ENCODE data around the gene MEAK7.
A peak's percentile ranks its signal among the peaks of the same experiment; 100 is the strongest.
"Not testable (repeated sequence)": the region's sequence is repeated elsewhere in the genome, so short reads cannot be mapped to it uniquely, and the experiment has no call there.

MEAK7 gene

GRCh38 chr16:84532291-84532724 lies 27.8 kb upstream of the MEAK7 start:
- no peak for DNase-seq

- DNase-seq: no peak
Measured at GRCh38 chr16:84531671-84532111, 27.2 kb upstream of the MEAK7 start.

GRCh38 chr16:84530590-84530989 lies 26.1 kb upstream of the MEAK7 start:
- no peak for DNase-seq

GRCh38 chr16:84529607-84530006 lies 25.1 kb upstream of the MEAK7 start:
- no peak for DNase-seq

- DNase-seq: no peak
Measured at GRCh38 chr16:84528322-84528721, 23.9 kb upstream of the MEAK7 start.

- no peak for DNase-seq
Measured at GRCh38 chr16:84527532-84528269, 23.2 kb upstream of the MEAK7 start.

DNA sequence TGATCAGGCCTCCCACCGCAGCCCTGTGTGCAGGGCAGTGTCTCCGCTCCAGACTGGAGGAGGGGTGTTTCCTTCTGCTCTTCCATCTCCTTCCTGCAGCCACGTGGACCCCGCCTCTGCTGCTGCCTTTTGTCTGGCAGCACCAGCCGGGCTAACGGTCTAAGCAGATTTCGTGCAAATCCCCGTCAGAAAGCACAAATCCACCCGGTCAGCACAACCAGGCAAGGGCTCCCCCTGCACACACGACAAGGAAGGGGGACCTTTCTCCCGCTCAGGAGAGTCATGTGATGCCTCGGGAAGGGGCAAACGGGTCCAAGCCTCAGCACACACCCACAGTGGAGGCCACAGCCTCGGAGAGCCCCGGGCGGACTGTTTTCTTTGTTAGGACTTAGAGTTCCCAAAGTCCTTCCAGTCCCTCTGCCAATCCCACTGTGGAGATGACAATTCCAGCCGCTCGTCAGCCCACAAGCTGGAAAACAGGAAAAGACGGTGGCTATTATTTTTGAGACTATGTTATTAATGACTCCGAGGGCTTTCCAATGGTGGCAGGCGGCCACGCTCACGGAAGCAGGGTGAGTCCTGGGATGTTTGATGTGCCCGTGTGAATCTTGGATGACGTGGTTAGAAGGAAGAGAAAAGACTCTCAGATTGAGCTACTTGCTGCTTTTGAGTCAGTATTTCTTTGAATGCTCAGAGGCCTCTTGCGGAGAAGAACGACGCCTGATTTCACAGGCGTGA lies 22.5 kb upstream of the MEAK7 start:
- DNase-seq: no peak

DNA sequence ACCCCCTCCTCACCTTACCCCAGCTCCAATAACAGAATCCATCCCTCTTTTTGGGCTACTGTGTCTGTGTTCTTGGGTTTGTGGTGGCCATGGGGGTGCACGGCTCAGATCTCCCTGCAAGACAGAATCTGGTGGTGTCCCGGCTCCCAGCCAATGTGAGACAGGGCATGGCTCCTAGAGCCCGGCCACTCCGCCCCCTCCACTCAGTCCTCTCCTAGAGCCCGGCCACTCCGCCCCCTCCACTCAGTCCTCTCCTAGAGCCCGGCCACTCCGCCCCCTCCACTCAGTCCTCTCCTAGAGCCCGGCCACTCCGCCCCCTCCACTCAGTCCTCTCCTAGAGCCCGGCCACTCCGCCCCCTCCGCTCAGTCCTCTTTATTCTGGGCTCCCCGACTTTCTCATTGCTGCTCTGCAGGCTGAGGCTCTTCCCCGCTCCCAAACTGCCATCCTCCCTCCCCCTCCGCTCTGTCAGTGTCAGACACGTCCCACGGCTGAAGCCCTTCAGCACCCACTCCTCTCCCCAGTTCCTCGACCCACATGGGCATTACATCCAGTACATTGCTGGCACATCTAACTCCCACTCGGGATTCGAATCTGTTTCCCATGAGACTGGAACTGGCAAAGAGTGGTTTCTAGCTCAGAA lies 20.6 kb upstream of the MEAK7 start:
- not testable (repeated sequence) for DNase-seq

GRCh38 chr16:84524346-84524920 lies 20.0 kb upstream of the MEAK7 start:
- no peak for DNase-seq

DNA sequence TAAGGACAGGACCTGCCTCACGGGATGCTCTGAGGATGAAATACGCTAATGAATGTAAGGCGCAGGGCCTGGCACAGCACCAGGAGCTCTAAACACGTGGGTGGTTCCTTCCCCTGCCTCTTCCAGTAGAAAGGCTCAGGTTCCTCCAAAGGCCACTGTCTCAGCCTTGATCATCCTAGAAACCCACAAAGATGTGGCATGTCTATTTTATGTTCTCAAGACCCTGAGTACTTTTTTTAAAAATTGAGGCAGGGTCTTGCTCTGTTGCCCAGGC lies 17.0 kb upstream of the MEAK7 start:
- no peak for DNase-seq

- DNase-seq: no peak
Measured at GRCh38 chr16:84520725-84521496, 16.5 kb upstream of the MEAK7 start.

- DNase-seq: no peak
Measured at GRCh38 chr16:84519855-84520254, 15.4 kb upstream of the MEAK7 start.

GRCh38 chr16:84518804-84519341 lies 14.4 kb upstream of the MEAK7 start:
- DNase-seq: peak; percentile 56

GRCh38 chr16:84518220-84518619 lies 13.8 kb upstream of the MEAK7 start:
- DNase-seq: not testable (repeated sequence)

GRCh38 chr16:84517366-84517765 lies 12.9 kb upstream of the MEAK7 start:
- DNase-seq: no peak

DNA sequence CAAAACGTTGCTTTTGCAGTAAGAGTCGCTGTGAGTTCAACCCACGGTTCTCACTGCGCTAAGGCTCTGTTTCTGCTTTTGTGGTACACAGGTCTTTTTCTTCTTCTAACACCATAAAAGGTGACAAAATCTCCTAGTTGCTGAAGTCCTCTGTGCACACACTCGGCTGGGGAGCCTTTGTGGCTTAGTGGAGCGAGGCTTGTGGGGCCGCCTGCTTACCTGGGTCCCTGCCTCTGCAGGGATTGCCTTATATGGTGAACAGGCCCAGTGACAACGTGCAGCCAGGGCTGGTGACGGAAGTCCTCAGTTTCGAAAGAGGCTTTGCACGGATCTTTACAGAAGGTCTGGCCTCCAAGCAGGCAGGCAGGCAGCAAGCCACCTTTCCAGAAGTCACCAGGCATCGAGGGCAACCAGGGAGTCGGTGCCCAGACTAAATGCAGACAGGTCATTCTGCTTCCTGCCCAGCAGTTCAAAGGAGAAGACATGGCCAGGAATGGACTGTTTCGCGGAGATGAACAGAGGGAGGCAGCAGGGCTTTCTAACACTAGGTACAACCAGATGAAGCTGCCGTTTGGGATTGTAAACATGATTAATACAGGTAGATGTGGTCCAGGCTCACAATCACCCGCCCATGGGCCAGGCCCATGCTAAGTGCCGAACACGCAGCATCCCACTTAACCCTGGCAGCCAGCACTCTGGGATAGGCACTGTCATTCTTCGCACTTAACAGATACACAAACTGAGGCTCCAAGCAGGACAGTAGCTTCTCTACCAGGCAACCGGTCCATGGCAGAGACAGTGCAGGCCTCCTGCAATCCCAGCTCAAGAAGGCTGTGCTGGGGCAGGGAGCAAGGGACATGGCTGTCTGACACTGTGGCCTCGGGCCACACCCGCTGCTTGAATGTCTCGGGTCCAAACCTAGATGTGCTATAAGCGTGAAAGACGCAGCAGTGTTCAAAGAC lies 10.7 kb upstream of the MEAK7 start:
- DNase-seq: peak; percentile 77

GRCh38 chr16:84514295-84514873 lies 9.9 kb upstream of the MEAK7 start:
- DNase-seq: no peak

DNA sequence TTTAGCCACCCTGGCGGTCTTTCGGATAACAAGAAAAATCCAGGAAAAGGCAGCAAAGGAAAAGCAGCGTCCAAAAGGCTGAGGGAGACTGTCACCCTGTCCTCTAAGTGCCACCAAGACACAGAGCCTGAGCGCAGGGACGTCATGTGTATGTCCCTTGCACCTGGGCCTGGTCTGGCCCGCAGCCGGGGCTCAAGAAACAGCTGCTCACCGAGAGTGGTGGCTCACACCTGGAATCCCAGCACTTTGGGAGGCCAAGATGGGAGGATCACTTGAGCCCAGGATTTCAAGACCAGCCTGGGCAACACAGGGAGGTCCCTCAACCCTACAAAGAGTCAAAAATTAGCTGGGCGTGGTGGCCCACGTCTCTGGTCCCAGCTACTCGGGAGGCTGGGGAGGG lies 9.2 kb upstream of the MEAK7 start:
- DNase-seq: no peak

DNA sequence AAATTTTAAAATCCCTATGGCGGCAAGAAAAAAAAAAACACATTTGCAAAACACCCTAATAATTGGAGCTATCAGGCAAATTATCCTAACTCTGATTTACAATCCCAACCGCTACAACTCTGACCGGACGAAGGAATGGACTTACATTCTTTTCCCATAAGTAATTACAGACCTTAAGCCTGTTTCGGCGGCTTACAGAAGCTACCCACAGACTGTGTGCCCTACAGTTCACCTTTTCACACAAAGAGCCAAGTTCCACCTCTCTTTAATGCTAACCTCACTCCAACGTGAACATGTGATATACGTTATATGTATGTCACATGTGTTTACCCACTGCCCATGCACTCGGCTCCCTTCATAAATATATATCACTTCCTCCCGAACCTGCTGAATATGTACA lies 8.7 kb upstream of the MEAK7 start:
- DNase-seq: no peak

DNA sequence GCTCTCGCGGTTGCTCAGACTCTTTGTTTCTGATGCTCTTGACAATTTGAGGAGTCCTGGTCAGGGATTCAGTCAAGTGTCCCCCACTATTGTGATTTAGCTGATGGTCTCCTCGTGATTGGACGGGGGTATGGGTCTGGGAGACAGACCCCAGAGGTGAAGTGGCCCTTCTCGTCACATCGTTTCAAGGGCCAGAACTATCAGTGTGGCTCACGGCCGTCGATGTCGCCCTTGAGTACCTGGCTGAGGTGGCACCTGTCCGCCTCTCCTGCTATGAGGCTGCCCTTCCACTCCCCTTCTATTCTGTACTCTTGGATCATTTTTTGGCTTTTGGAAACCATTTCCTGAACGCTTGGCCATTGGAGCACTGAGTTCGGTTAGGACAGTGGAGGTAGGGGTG lies 7.4 kb upstream of the MEAK7 start:
- DNase-seq: no peak

GRCh38 chr16:84511180-84511800 lies 6.8 kb upstream of the MEAK7 start:
- DNase-seq: peak; percentile 76
